NCI-H1105 (cell line): ENCODE results near the gene ARL14EP.

Experiments
- DNase-seq: peaks from one replicate; lab custom pipeline; 2025; lab: John Stamatoyannopoulos, UW

ARL14EP gene

GRCh38 chr11:30326906-30327305 is 4.0 kb downstream of the ARL14EP start:
- DNase-seq, result no peak

- no peak for DNase-seq
Measured at GRCh38 chr11:30328681-30329080, 5.8 kb downstream of the ARL14EP start.

DNA sequence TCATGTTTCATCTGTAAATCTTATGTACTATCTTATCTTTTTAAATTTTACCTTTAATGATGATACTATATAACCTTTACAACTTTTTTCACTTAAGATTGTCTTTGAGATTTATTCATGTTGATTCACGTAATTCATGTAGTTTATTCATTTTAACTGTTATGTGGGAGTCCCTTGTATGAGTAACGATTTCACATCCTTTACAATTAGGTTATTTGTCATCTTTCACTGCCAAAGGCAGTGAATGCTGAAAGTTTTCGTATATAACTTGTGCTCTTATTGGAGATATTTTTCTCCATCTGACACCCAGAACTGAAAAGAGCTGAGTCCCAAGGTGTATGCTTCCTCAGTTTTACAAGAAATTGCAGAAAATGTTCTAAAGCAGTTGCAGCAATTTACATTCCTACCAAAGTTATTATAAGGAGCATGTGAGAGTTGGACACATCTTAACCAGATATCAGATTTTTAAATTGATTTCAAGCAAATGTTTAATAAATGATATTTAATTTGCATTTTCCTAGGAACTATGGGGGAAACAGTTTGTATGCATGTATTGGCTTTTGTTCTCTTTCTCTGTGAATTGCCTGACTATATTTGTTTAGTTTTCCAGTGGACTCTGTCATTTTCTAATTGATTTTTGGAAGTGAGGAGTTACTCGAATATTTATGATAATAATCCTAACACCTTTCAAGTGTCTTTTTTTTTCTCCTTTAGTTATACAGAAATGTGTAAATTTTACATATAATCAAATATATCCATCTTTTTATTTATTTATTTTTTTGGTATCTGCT is 6.4 kb downstream of the ARL14EP start:
- no peak for DNase-seq

DNA sequence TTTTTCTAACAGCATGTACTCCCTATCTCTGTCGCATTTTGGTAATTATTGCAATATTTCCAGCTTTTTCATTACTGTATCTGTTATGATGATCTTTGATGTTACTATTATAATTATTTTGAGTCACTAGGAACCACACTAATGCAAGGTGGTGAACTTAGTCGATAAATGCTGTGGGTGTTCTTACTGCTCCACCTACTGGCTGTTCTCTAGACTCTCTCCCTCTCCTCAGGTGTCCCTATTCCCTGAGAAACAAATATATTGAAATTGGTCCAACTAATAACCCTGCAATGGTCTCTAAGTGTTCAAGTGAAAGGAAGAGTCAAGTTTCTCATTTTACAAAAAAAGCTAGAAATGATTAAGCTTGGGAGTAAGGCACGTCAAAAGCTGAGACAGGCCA is 10.5 kb downstream of the ARL14EP start:
- DNase-seq, result no peak

GRCh38 chr11:30342736-30343166 is 19.8 kb downstream of the ARL14EP start:
- DNase-seq, result no peak

DNA sequence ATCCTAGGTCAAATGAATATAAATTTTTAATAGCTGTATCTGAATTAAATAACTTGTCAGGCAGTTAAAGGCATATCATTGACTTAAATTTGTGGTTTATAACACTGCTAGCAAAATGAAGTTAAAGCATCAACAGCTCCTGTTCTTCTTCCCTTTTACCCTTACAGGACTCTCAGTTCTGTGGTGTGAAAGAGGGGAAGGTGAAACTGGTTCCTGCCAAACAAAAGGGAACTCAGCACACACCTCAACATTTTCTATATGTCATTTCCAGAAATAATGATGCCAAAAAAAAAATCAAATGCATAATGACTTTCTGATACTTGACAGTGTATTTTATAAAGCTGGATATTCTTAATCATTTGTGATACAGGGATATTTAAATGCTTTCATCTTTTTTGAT is 21.2 kb downstream of the ARL14EP start:
- DNase-seq, result no peak

DNA sequence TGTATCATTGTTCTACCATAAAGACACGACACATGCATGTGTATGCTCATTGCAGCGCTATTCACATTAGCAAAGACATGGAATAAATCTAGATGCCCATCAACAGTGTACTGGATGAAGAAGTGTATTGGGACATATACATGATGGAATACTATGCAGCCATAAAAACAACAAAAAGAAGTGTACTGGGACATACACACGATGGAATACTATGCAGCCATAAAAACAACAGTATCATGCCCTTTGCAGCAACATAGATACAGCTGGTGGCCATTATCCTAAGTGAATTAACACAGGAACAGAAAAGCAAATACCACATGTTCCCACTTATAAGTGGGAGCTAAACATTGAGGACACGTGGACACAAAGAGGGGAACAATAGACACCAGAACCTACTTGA is 22.7 kb downstream of the ARL14EP start:
- DNase-seq, result no peak

DNA sequence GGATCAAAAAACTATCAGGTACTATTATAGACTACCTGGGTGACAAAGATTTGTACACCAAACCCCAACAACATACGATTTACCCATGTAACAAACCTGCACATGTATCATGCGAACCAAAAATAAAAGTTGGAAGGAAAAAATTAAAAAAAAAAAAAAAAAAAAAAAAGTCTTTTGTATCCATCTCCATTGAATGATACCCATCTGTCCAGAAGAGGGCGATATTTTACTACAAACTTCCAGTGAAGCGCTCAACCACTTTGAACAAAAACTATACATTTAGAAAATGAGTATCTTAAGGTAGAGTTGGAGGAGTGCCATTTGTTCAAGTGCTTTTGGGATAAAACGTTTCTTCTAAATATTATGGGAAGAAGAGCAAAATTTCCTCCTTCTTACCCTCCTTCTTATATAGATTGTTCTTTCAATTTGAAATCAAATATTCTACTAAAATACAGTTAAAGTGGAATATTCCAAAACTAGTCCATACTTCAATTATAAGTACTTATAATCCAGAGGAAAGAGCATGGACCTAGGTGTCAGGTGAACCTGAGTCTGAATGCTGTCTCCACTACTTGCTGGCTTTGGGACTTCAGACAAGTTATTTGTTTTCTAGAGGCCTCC is 23.3 kb downstream of the ARL14EP start:
- DNase-seq, result peak; percentile 56

- no peak for DNase-seq
Measured at GRCh38 chr11:30348035-30348434, 25.1 kb downstream of the ARL14EP start.

DNA sequence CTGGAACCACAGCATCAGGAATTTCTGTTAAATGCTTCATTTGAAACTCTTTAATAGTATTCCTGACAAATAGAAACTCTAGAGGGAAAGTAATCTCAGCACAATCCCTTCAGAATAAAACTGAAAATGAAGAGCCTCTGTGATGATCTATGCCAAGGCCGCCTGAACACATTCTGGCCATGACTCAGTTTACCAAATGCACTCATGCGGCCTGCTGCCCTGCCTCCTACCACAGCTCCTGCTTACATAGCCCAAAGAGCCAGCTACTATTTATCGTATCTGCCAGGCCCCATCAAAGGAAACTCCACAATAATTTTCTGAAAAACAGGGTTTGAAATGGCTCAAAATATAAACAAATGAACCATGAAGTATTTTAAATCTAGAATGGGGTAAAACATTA is 27.0 kb downstream of the ARL14EP start:
- DNase-seq, result no peak

DNA sequence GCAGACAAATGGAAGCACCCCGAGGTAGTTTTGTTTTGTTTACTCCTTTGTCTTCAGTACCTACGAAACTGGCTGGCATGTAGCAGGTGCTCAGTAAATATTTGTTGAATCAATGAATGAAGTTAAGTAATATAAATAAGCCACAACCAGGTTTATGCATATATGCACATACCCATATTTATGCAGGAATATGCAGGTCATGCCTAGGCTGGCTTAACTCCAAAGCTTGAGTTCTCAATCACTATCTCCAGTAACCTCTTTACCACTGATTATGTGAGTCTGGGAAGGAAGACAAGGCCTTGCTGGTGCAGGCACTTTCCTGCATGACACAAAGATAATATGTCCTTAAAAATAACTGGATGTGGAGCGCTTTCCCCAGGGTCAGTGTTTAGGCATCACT is 27.5 kb downstream of the ARL14EP start:
- DNase-seq, result no peak

GRCh38 chr11:30351061-30351460 is 28.2 kb downstream of the ARL14EP start:
- no peak for DNase-seq

GRCh38 chr11:30356391-30356790 is 33.5 kb downstream of the ARL14EP start:
- DNase-seq, result no peak

DNA sequence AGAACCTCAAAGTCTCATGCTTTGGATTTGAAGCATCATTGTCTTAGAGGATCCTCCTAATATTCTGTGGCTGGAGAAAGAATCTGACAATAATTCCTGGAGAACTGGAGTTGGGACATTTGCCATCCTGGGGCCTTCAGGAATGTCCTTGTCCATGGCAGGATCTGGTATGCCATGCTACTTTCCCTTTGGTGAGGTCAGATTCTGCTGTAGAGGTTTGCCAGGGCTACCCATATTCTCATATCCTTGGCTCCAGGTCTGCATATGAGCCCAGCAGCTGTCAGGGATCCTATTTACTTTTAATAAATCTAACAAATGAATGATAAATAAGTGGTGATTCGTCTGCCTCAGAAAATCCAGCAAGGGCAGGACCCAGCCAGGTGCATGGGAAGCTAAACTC is 35.0 kb downstream of the ARL14EP start:
- DNase-seq, result no peak

DNA sequence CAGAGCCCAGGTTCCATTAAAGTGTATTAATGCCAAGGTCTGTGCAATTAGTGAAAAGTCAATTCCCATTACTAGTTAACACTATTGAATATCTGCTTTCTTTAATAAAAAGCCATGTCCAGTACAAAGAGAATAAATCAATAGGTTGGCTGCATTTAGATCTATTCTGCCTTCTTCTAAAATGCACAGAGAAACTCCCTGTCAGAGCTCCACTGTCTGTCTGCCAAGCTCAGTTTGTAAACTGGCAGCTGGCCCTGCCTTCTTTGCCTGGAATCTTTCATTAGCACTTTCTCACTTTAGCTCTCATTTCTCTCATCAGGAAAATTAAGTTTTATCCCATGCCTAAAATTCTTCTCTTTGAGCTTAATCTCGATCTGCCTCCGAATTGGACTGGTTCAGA is 35.6 kb downstream of the ARL14EP start:
- no peak for DNase-seq

GRCh38 chr11:30360741-30361140 is 37.8 kb downstream of the ARL14EP start:
- DNase-seq, result no peak

DNA sequence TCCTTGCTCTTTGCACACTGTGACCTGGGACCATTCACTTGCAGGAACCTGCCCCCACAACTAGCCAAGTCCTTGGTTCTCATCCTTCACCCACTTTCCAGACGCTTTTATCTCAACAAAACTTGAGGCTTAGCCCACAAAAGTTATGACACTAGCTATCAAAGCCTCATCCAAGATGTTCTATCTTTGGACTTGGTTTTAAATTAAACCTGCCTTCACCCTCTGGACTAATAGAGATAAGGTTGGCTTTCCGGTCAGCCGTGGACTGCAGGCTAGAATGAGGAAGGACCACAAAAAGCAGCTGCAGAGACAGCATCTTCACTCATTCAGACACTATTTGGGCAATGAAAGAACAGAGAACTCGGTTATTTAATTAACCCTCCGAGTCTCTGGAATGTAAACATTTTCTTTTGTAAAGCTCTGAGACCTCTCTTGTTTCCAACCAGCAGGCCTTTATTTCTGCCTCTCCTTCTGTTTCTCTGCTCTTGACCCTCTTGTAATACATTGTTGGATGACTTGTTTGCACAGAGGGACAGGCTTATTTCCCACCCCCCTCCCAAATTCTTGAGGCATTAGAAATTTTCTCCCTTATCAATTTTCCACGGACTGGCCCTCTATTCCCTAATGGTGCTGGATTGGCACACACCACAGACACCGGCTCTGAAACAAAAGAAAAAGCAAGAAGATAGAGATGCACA is 41.4 kb downstream of the ARL14EP start:
- DNase-seq, result no peak

DNA sequence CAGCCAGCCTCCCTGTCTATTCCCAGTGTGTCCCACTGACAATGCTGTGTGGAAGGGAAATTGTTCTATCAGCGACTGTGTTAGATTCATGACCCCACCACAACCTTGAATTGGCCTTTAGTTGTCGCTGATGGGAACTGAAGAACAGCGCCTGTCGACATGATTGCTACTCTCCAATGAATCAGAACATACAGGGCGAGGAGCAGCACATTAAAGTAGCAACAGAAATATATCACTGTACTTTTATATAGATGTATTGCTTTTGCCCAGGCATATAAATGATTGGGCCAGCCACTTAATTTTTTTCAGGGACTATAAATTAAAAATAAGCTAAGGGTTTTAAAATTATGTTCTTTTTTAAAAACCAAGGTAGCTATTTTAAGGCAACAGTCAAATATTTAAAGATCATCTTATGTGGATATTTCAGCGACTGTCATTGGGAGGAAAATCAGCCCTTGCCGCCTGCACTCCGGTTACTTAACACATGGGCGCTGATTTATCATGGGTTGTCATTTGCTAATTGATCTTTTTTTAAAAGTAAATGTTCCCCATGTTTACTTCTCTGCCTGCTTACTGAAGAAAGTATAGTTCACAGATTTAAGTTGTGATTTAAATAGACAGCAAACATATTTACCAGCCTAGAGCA is 42.1 kb downstream of the ARL14EP start:
- DNase-seq, result no peak

GRCh38 chr11:30365793-30366517 is 43.1 kb downstream of the ARL14EP start:
- DNase-seq, result no peak

DNA sequence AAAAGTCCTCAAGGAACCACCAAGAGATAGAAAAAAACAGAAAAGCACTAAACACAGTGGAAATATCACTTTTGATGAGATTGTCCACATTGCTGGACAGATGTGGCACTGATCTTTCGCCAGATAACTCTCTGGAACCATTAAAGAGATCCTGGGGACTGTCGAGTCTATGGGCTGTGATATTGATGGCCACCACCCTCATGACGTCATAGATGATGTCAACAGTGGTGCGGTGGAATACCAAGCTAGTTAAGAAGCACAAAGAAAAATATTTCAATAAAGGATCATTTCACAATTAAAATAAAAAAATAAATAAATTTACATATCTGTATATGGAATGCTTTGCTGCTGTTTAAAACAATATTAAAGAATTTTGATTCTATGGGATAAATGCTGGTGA is 45.5 kb downstream of the ARL14EP start:
- no peak for DNase-seq

- no peak for DNase-seq
Measured at GRCh38 chr11:30370164-30370563, 47.3 kb downstream of the ARL14EP start.

DNA sequence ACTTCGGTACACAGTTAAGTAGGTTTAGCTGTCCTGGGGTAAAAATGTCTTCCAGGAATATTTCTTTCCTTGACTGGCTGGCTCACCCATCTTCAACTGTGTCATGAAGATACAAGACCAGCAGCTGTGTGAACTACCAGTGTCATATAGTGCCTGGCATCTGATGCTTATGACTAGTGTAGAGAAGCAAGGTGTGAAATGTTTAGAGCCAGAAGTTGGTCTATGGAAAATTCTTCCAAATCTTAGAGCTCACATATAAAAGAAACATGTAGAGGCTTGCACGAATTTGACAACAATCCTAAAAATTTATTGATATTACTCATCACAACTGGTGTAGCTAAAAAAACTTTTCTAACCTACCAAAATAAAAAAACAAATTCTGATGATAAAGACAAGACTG is 54.4 kb downstream of the ARL14EP start:
- no peak for DNase-seq
